ENCODE measurements around the gene KANSL1.

DNA sequence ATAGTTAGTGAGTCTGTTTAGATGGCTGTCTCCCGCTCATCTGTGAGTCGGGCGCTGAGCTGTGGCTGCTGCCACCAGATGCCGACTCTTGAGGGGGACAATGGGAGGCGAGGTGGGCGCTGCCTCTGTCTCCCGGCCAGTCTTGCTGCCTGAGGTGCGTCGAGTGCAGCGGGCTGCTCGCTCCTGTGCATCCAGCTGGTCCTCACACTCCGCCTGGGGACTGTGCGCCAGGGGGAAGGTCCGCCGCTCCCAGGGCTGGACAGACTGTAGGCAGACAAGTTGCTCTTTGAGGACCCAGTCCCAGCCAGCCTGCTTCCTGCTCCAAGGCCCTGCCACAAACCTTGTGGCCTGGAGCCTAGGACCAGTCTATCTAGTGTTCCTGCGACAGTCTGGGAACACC, 161.8 kb downstream of the KANSL1 start:
- TF ChIP-seq CTCF (IDR thresholded peaks at IDR 0.05) (no peak), POLR2A (IDR thresholded peaks at IDR 0.05) (no peak)
